ENCODE data around the gene NUDT5.
"Not testable (repeated sequence)": the region's sequence is repeated elsewhere in the genome, so short reads cannot be mapped to it uniquely, and the experiment has no call there.

The NUDT5 gene

GRCh38 chr10:12195603-12196506 lies at the start of gene NUDT5, which contains the start of gene CDC123:
Gene NUDT5 (minus strand): TSS chr10:12195891. CDS start chr10:12186291, 9,600 bp downstream.
Gene CDC123 (plus strand): TSS chr10:12196188. CDS start chr10:12196246, 58 bp downstream.
- peaks cover 0 to 11% of the 10 kb centered on the region in 2 donors for H3K36me3 ChIP-seq (ENCODE audit: control insufficient read depth in 1 of 2, insufficient read depth in 2 of 2, low read length in 2 of 2)
- no peaks in the 10 kb centered on the region for H3K27me3 ChIP-seq (ENCODE audit: low read depth, low read length)
- peak within 1 kb of the TSS; percentile 83 to 100 for H3K4me3 ChIP-seq (ENCODE audit: low read depth in 1 of 2, low read length in 2 of 2)
- no peaks in the 10 kb centered on the region for H3K9me3 ChIP-seq (ENCODE audit: control insufficient read depth in 1 of 2, low read length in 2 of 2)
- peaks cover 15 to 30% of the 10 kb centered on the region in 2 donors for H3K4me1 ChIP-seq (ENCODE audit: control insufficient read depth in 1 of 2, insufficient read depth in 2 of 2, low read length in 2 of 2)
- H3K27ac ChIP-seq (ENCODE audit: low read length) = peak within 1 kb of the TSS; percentile 90

DNA sequence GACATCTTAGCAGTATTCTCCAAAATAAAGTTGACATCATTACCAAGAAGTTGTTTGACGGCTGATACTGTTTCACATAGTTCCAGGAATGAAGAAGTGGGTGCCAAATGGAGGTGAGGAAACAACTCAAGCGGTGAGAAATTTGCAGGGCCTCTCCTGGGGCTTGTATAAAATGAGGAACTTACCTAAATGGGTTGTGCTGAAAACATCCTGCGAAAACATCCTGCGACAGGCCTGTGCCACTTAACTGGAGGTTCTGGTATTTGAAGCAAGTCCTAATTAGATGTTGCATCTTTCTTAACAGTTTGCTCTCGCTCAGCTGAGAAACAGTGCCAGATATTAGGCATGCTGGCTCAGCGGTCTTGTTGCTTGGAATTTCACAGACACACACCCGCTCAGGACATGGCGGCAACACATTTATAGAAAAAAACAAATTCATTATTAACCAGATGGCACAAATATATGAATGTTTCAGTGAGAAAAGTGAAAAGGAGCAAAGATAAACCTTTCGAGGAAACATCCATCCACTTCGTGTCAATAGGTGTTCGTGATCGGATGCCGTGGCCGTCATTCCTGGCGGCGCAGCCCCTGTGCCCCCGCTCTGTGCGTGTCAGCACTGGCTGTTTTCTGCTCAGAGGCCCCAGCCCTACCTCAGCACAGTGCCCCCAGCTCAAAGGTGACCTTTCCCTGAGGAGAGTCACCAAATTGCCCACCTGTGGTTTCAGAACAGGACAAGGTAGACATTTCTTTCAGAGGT lies 48.4 kb upstream of the NUDT5 start:
- Histone ChIP-seq H3K4me3 (ENCODE audit: low read depth in 1 of 2, low read length in 2 of 2) (no peak overlapping the region), H3K36me3 (ENCODE audit: control insufficient read depth in 1 of 2, insufficient read depth in 2 of 2, low read length in 2 of 2) (peaks cover 18 to 38% of the 10 kb centered on the region in 2 donors), H3K27me3 (ENCODE audit: low read depth, low read length) (no peaks in the 10 kb centered on the region), H3K27ac (ENCODE audit: low read length) (no peak overlapping the region), H3K9me3 (ENCODE audit: control insufficient read depth in 1 of 2, low read length in 2 of 2) (no peaks in the 10 kb centered on the region), H3K4me1 (ENCODE audit: control insufficient read depth in 1 of 2, insufficient read depth in 2 of 2, low read length in 2 of 2) (no peaks in the 10 kb centered on the region)

DNA sequence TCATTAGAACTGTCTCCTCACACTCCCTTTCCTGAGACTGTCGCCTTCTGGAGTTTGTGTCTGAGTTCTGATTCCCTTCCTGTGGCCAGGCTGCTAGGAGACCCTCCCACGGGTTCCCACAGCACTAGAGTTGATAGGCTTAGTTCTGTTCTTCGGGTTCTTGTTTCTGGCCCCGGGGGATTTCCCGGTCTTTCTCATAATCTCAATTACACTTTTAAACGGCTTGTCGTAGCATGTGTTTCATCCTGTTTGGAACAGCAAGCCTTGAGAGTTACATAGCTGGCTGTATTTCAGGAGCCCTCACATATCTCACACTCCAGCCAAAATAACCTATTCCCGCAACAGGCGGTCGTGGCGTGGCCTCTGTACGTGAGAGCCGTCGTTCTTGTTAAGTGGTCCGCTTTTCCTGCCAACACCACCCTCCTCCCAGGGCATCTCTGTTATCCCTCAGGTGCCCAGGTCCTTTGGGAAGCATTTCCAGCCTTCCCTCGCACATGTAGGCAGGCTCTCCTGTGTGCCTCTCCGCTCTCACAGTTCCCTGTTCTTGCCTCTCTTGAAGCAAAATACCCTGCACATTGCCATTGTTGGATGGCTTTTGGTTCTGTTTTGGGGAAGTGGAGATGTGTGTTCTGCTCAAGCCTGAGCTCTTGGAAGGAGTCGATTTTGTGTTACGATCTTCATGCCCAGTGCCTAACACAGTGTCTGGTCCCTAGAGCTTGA lies 46.3 kb upstream of the NUDT5 start:
- Histone ChIP-seq H3K27me3 (ENCODE audit: low read depth, low read length) (no peaks in the 10 kb centered on the region), H3K9me3 (ENCODE audit: control insufficient read depth in 1 of 2, low read length in 2 of 2) (no peaks in the 10 kb centered on the region), H3K4me3 (ENCODE audit: low read depth in 1 of 2, low read length in 2 of 2) (no peak overlapping the region), H3K4me1 (ENCODE audit: control insufficient read depth in 1 of 2, insufficient read depth in 2 of 2, low read length in 2 of 2) (no peaks in the 10 kb centered on the region), H3K36me3 (ENCODE audit: control insufficient read depth in 1 of 2, insufficient read depth in 2 of 2, low read length in 2 of 2) (peaks cover 25 to 43% of the 10 kb centered on the region in 2 donors), H3K27ac (ENCODE audit: low read length) (peak overlapping the region; percentile 51)

DNA sequence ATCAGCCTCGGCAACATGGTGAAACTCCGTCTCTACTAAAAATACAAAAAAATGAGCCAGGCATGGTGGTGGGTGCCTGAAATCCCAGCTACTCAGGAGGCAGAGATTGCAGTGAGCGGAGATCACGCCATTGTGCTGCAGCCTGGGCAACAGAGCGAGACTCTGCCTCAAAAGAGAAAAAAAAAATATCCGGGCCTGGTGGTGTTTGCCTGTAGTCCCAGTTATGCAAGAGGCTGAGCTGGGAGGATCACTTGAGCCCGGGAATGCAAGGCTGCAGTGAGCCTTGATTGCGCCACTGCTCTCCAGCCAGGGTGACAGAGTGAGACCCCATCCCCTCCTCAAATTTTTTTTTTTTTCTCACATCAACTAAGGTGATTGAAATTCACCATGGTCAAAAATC lies 43.1 kb upstream of the NUDT5 start:
- peaks cover 0 to 12% of the 10 kb centered on the region in 2 donors for H3K4me1 ChIP-seq (ENCODE audit: control insufficient read depth in 1 of 2, insufficient read depth in 2 of 2, low read length in 2 of 2)
- no peaks in the 10 kb centered on the region for H3K9me3 ChIP-seq (ENCODE audit: control insufficient read depth in 1 of 2, low read length in 2 of 2)
- H3K36me3 ChIP-seq (ENCODE audit: control insufficient read depth in 1 of 2, insufficient read depth in 2 of 2, low read length in 2 of 2) = peaks cover 20% of the 10 kb centered on the region in 2 donors
- no peak overlapping the region for H3K4me3 ChIP-seq (ENCODE audit: low read depth in 1 of 2, low read length in 2 of 2)
- H3K27me3 ChIP-seq (ENCODE audit: low read depth, low read length) = no peaks in the 10 kb centered on the region
- no peak overlapping the region for H3K27ac ChIP-seq (ENCODE audit: low read length)

DNA sequence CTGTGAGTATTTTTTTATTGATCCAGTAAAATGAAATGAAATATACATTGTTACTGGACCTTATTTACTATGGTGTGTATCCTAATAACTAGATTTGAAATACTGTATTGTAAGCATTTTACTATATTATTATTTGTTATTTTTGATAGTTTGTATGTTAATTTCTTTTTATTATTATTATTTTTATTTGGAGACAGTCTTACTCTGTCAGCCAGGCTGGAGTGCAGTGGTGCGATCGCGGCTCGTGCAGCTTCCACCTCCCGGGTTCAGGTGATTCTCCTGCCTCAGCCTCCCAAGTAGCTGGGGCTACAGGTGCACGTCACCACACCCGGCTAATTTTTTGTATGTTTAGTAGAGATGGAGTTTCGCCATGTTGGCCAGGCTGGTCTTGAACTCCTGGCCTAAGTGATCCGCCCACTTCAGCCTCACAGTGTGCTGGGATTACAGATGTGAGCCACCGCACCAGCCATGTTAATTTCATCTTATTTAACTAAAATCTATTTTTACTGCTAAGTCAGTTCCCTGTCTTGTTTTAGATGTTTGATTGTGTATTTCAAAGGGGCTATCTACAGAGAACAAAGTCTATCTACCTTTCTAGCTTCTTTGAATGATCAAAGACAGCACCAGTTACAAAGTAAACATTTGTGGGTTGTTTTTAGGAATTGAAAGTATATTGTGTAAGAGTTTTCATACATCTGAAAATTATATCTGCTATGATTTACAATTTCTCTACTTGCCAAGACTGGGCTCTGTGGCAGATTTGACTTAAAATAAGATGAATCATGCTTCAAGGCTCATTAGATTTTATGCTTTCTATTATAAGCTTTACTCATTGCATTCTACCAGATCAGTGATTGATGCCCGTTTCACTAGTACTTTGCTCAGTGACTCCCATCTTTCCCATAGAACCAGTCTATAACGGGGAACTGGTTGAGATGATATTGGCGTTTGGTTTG lies 41.9 kb upstream of the NUDT5 start:
- Histone ChIP-seq H3K36me3 (ENCODE audit: control insufficient read depth in 1 of 2, insufficient read depth in 2 of 2, low read length in 2 of 2) (peaks cover 21 to 25% of the 10 kb centered on the region in 2 donors), H3K9me3 (ENCODE audit: control insufficient read depth in 1 of 2, low read length in 2 of 2) (no peaks in the 10 kb centered on the region), H3K27ac (ENCODE audit: low read length) (no peak overlapping the region), H3K4me3 (ENCODE audit: low read depth in 1 of 2, low read length in 2 of 2) (no peak overlapping the region), H3K27me3 (ENCODE audit: low read depth, low read length) (no peaks in the 10 kb centered on the region), H3K4me1 (ENCODE audit: control insufficient read depth in 1 of 2, insufficient read depth in 2 of 2, low read length in 2 of 2) (peaks cover 0 to 12% of the 10 kb centered on the region in 2 donors)

DNA sequence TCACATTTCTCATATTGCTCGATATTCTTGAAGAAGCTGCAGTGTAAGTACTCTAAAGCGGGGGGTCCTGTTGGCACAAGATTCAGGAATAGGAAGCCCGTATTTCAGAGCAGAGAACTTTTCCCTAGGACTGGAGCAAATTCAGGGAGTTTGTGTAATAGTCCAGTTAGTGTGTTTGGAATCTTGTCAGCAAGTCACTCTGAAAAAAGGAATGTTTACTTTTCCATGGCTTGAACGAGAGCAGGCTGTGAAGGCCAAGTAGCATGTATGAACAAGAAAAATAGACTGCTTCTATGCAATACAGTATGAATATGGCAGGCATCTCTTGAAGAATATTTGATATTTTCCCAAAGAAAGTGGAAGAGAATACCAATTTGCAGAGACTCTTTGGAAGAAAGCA lies 40.1 kb upstream of the NUDT5 start:
- Histone ChIP-seq H3K4me3 (ENCODE audit: low read depth in 1 of 2, low read length in 2 of 2) (no peak overlapping the region), H3K4me1 (ENCODE audit: control insufficient read depth in 1 of 2, insufficient read depth in 2 of 2, low read length in 2 of 2) (peaks cover 0 to 12% of the 10 kb centered on the region in 2 donors), H3K36me3 (ENCODE audit: control insufficient read depth in 1 of 2, insufficient read depth in 2 of 2, low read length in 2 of 2) (peaks cover 33 to 34% of the 10 kb centered on the region in 2 donors), H3K27ac (ENCODE audit: low read length) (no peak overlapping the region), H3K27me3 (ENCODE audit: low read depth, low read length) (no peaks in the 10 kb centered on the region), H3K9me3 (ENCODE audit: control insufficient read depth in 1 of 2, low read length in 2 of 2) (no peaks in the 10 kb centered on the region)

DNA sequence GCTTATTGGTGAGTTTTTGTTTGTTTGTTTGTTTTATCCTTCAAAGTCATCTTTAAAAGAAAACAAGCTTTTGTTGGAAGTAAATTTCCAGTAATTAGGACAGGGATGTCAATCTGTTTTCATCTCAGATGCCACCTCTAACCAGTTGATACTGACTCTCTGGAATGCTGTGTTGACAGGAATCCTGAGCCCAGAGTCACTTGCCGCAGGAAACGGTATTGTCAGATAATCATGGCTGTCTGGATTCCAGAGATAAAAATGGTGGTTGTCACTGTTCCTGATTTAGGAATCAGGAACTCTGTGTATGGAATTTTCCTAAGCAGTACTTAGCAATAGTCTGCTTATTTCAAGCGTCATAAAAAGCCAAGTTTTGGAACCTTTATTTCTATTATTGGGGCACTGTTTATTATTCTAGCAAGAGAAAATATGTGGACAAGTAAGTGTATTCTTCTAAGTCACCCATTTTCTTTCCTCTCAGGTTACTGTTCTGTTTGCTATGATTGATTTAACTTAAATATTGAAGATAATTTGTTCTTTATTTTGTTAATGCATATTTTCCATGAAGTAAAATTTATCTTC lies 39.5 kb upstream of the NUDT5 start:
- no peak overlapping the region for H3K27ac ChIP-seq (ENCODE audit: low read length)
- no peaks in the 10 kb centered on the region for H3K9me3 ChIP-seq (ENCODE audit: control insufficient read depth in 1 of 2, low read length in 2 of 2)
- H3K36me3 ChIP-seq (ENCODE audit: control insufficient read depth in 1 of 2, insufficient read depth in 2 of 2, low read length in 2 of 2) = peaks cover 31 to 32% of the 10 kb centered on the region in 2 donors
- no peaks in the 10 kb centered on the region for H3K27me3 ChIP-seq (ENCODE audit: low read depth, low read length)
- H3K4me1 ChIP-seq (ENCODE audit: control insufficient read depth in 1 of 2, insufficient read depth in 2 of 2, low read length in 2 of 2) = peaks cover 0 to 12% of the 10 kb centered on the region in 2 donors
- no peak overlapping the region for H3K4me3 ChIP-seq (ENCODE audit: low read depth in 1 of 2, low read length in 2 of 2)

GRCh38 chr10:12234687-12235086 lies 39.0 kb upstream of the NUDT5 start:
- Histone ChIP-seq H3K4me1 (ENCODE audit: control insufficient read depth in 1 of 2, insufficient read depth in 2 of 2, low read length in 2 of 2) (peaks cover 0 to 12% of the 10 kb centered on the region in 2 donors), H3K36me3 (ENCODE audit: control insufficient read depth in 1 of 2, insufficient read depth in 2 of 2, low read length in 2 of 2) (peaks cover 31 to 33% of the 10 kb centered on the region in 2 donors)
- H3K27ac ChIP-seq (ENCODE audit: low read length); H3K4me3 ChIP-seq (ENCODE audit: low read depth in 1 of 2, low read length in 2 of 2); H3K9me3 ChIP-seq (ENCODE audit: control insufficient read depth in 1 of 2, low read length in 2 of 2); H3K27me3 ChIP-seq (ENCODE audit: low read depth, low read length): not testable (repeated sequence)

GRCh38 chr10:12228851-12229250 lies 33.2 kb upstream of the NUDT5 start:
- Histone ChIP-seq H3K4me3 (ENCODE audit: low read depth in 1 of 2, low read length in 2 of 2) (no peak overlapping the region), H3K27ac (ENCODE audit: low read length) (no peak overlapping the region), H3K4me1 (ENCODE audit: control insufficient read depth in 1 of 2, insufficient read depth in 2 of 2, low read length in 2 of 2) (peaks cover 0 to 9% of the 10 kb centered on the region in 2 donors), H3K9me3 (ENCODE audit: control insufficient read depth in 1 of 2, low read length in 2 of 2) (no peaks in the 10 kb centered on the region), H3K27me3 (ENCODE audit: low read depth, low read length) (no peaks in the 10 kb centered on the region), H3K36me3 (ENCODE audit: control insufficient read depth in 1 of 2, insufficient read depth in 2 of 2, low read length in 2 of 2) (peaks cover 20 to 23% of the 10 kb centered on the region in 2 donors)

DNA sequence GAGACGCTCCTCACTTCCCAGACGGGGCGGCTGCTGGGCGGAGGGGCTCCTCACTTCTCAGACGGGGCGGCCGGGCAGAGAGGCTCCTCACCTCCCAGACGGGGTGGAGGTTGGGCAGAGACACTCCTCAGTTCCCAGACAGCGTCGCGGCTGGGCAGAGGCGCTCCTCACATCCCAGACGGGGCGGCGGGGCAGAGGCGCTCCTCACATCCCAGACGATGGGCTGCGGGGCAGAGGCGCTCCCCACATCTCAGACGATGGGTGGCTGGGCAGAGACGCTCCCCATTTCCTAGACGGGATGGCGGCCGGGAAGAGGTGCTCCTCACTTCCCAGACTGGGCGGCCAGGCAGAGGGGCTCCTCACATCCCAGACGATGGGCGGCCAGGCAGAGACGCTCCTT lies 30.7 kb upstream of the NUDT5 start:
- peaks cover 7 to 11% of the 10 kb centered on the region in 2 donors for H3K36me3 ChIP-seq (ENCODE audit: control insufficient read depth in 1 of 2, insufficient read depth in 2 of 2, low read length in 2 of 2)

More for the DNA sequence above, 30.7 kb upstream of the NUDT5 start:
- H3K4me1 ChIP-seq (ENCODE audit: control insufficient read depth in 1 of 2, insufficient read depth in 2 of 2, low read length in 2 of 2) = peaks cover 5 to 16% of the 10 kb centered on the region in 2 donors
- H3K9me3 ChIP-seq (ENCODE audit: control insufficient read depth in 1 of 2, low read length in 2 of 2); H3K27me3 ChIP-seq (ENCODE audit: low read depth, low read length); H3K27ac ChIP-seq (ENCODE audit: low read length); H3K4me3 ChIP-seq (ENCODE audit: low read depth in 1 of 2, low read length in 2 of 2): not testable (repeated sequence)

Data from muscle layer of duodenum (tissue), 2 donors.